OCI-LY7 (cell line): ENCODE measurements around the gene CDC25B. TPM values are rescaled to one million over a fixed set of nuclear protein-coding genes. Genes with fewer than 3 reads are reported as not detected.

Source experiments
- BruUV-seq: library from RNA; stranded (reverse); fragments of 400-500 nt; replicated peaks from 2 replicates; lab custom pipeline; 2021; lab: Mats Ljungman, UMichigan
- CTCF ChIA-PET: fragments of 300-600 bp; sonication (Branson Sonifier 250); formaldehyde crosslinking; loops from one replicate; lab custom pipeline; 2022; ENCODE audit warnings: antibody characterized with exemption; ENCODE audit not compliant: unreplicated experiment; lab: Charles Lee
- POLR2A ChIA-PET: fragments of 300-600 bp; sonication (Branson Sonifier 250); formaldehyde crosslinking; loops from one replicate; lab custom pipeline; 2022; ENCODE audit warnings: antibody characterized with exemption; lab: Charles Lee
- DNase-seq: peaks from one replicate; pipeline ENCODE4 v3.0.0-alpha.2; 2015; ENCODE audit warnings: low spot score
- H2AFZ ChIP-seq: fragments of 200-600 bp; sonication (generic), shearing (Covaris generic); 2 replicates; pipeline ENCODE4 v1.6.1; 2014; ENCODE audit warnings: mild to moderate bottlenecking, antibody characterized with exemption, low read length, moderate library complexity
- H3K27ac ChIP-seq: fragments of 200-600 bp; sonication (generic); 2 replicates; pipeline ENCODE4 v1.5.1; 2014; ENCODE audit warnings: mixed run types, low read depth, mild to moderate bottlenecking, moderate library complexity, low read length, inconsistent platforms; ENCODE audit not compliant: poor library complexity, severe bottlenecking
- H3K36me3 ChIP-seq: fragments of 200-600 bp; sonication (generic); 2 replicates; pipeline ENCODE4 v1.6.1; 2014; ENCODE audit warnings: mild to moderate bottlenecking, antibody characterized with exemption, low read length, moderate library complexity, mixed read lengths; ENCODE audit not compliant: insufficient read depth
- H3K4me1 ChIP-seq: fragments of 200-600 bp; sonication (generic); 2 replicates; pipeline ENCODE4 v1.5.1; 2014; ENCODE audit warnings: mild to moderate bottlenecking, low read length; ENCODE audit not compliant: insufficient read depth, poor library complexity, severe bottlenecking
- H3K4me2 ChIP-seq: fragments of 200-600 bp; sonication (generic); 2 replicates; pipeline ENCODE4 v1.6.1; 2014; ENCODE audit warnings: mild to moderate bottlenecking, low read length
- H3K4me3 ChIP-seq: fragments of 200-600 bp; sonication (generic); 2 replicates; pipeline ENCODE4 v1.5.1; 2014; ENCODE audit warnings: mild to moderate bottlenecking, low read depth, low read length; ENCODE audit not compliant: poor library complexity, severe bottlenecking
- H3K79me2 ChIP-seq: fragments of 200-600 bp; sonication (generic); 2 replicates; pipeline ENCODE4 v1.6.1; 2016; ENCODE audit warnings: low read depth, mild to moderate bottlenecking, low read length, moderate library complexity, mixed read lengths; ENCODE audit not compliant: insufficient read depth
- H3K9me2 ChIP-seq: fragments of 200-600 bp; sonication (generic); 2 replicates; pipeline ENCODE4 v1.6.1; 2016; ENCODE audit warnings: mild to moderate bottlenecking, low read length, mixed read lengths; ENCODE audit not compliant: insufficient read depth
- H3K9me3 ChIP-seq: fragments of 200-600 bp; sonication (generic); 2 replicates; pipeline ENCODE4 v1.6.1; 2014; ENCODE audit warnings: mild to moderate bottlenecking, mixed run types, low read length, mixed read lengths
- H4K20me1 ChIP-seq: fragments of 200-600 bp; sonication (generic); 2 replicates; pipeline ENCODE4 v1.6.1; 2014; ENCODE audit warnings: mild to moderate bottlenecking, antibody characterized with exemption, low read length, moderate library complexity, mixed read lengths; ENCODE audit not compliant: insufficient read depth
- EZH2phosphoT487 ChIP-seq: fragments of 200-600 bp; sonication (generic); IDR thresholded peaks from 2 replicates; pipeline ENCODE4 v1.6.1; 2018; ENCODE audit warnings: low read depth, borderline replicate concordance, mild to moderate bottlenecking, mixed run types, antibody characterized with exemption, low read length, moderate library complexity, mixed read lengths
- intact Hi-C: fragments of 100-400 bp; cut with micrococcal nuclease; formaldehyde crosslinking; loops from one replicate; pipeline ENCODE4 v1.10.0; 2022; ENCODE audit not compliant: unreplicated experiment
- total RNA-seq, 2 experiments: library from RNA; depleted of rRNA in 1 of 2; stranded (reverse); fragments of >200 nt in 1 of 2; shearing (Covaris generic) in 1 of 2; gene quantifications; 2 replicates each; pipeline ENCODE4 v1.2.3, GENCODE V29; 2014 to 2022
- TF ChIP-seq, protein P1 (sequence below): fragments of 200-600 bp; sonication (generic); conservative IDR thresholded peaks from 2 replicates; pipeline ENCODE4 v1.5.1; 2014; ENCODE audit warnings: mild to moderate bottlenecking, antibody characterized with exemption, low read length, moderate library complexity, mixed read lengths

The CDC25B gene
- total RNA-seq, 2 experiments from 2014 or later = 89.2 to 119 TPM

DNA sequence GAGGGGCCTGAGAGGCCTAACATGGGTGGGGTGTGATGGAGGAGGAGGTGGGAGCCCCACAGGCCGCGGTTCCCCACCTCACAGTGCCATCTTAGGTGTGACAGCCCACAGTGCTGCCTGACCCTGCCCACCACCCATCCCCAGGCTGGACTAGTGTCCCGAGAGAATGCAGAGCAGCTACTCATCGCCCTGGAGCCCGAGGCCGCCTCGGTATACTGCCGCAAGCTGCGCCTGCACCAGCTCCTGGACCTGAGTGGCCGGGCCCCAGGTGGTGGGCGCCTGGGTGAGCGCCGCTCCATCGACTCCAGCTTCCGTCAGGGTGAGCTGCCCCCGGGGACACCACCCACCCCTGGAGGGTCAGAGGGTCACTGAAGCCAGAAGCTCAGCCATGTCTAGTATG is 48.0 kb upstream of the CDC25B start:
- BruUV-seq = no TSS peak
- Histone ChIP-seq H3K9me3 (no peaks in the 10 kb centered on the region), H2AFZ (no peak overlapping the region), H4K20me1 (no peaks in the 10 kb centered on the region), H3K79me2 (no peaks in the 10 kb centered on the region), H3K36me3 (peaks cover 10% of the 10 kb centered on the region; the same call in 1 of the 2 replicates), H3K9me2 (no peaks in the 10 kb centered on the region), H3K27ac (no peak overlapping the region), H3K4me2 (no peak overlapping the region), H3K4me1 (no peaks in the 10 kb centered on the region), H3K4me3 (no peak overlapping the region)
- intact Hi-C loops = no loop called here
- POLR2A ChIA-PET = interaction anchor here (1.0 kb wide), 1 partner anchor 18 kb away, joined by 4 read pairs; no protein-coding TSS in a partner anchor
- no peak for DNase-seq
- TF ChIP-seq EZH2phosphoT487 = no peak
- TF ChIP-seq, protein P1, sequence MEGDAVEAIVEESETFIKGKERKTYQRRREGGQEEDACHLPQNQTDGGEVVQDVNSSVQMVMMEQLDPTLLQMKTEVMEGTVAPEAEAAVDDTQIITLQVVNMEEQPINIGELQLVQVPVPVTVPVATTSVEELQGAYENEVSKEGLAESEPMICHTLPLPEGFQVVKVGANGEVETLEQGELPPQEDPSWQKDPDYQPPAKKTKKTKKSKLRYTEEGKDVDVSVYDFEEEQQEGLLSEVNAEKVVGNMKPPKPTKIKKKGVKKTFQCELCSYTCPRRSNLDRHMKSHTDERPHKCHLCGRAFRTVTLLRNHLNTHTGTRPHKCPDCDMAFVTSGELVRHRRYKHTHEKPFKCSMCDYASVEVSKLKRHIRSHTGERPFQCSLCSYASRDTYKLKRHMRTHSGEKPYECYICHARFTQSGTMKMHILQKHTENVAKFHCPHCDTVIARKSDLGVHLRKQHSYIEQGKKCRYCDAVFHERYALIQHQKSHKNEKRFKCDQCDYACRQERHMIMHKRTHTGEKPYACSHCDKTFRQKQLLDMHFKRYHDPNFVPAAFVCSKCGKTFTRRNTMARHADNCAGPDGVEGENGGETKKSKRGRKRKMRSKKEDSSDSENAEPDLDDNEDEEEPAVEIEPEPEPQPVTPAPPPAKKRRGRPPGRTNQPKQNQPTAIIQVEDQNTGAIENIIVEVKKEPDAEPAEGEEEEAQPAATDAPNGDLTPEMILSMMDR = no peak
- CTCF ChIA-PET = no interaction called here

DNA sequence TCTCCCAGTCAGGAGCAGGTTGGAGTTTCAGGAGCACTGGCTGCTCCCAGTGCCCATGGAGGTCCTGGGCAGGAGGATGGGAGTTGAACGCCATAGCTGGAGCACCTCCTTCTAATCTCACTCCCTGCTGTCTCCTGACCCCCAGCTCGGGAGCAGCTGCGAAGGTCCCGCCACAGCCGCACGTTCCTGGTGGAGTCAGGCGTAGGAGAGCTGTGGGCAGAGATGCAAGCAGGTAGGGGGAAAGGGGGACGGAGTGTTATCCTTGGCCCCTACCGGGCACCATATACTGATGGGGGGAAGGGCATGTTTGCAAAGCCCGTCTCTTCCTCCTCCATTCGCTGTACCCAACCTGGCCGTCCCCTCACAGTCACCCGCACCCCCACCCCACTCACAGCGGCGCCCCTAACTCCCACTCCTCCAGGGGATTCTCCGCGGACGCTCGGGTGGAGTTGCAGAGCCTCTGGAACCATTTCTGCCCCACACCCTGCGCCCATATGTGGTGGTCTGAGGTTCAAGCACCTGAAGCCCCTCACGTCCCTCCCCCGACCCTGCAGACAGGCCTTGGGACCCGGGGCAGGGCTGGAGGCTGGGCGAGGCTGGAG is 46.9 kb upstream of the CDC25B start:
- no peaks in the 10 kb centered on the region for H3K79me2 ChIP-seq
- H3K36me3 ChIP-seq = peaks cover 10% of the 10 kb centered on the region; the same call in 1 of the 2 replicates
- H3K9me2 ChIP-seq = no peaks in the 10 kb centered on the region
- no peaks in the 10 kb centered on the region for H4K20me1 ChIP-seq
- H3K9me3 ChIP-seq = no peaks in the 10 kb centered on the region
- no peak for TF ChIP-seq EZH2phosphoT487
- TF ChIP-seq, protein P1 = no peak
- H3K4me3 ChIP-seq = no peak overlapping the region
- CTCF ChIA-PET = no interaction called here
- H3K27ac ChIP-seq = no peak overlapping the region
- H3K4me2 ChIP-seq = no peak overlapping the region
- no peaks in the 10 kb centered on the region for H3K4me1 ChIP-seq
- BruUV-seq = no TSS peak
- DNase-seq = no peak
- no peak overlapping the region for H2AFZ ChIP-seq
- intact Hi-C loops = no loop called here
- POLR2A ChIA-PET = no interaction called here
